GM12874 (cell line): Measurements from ENCODE around the gene ZNF213.

ENCODE experiments used
- CTCF ChIP-seq: IDR thresholded peaks from 2 replicates; pipeline ENCODE4 v1.5.1; 2011; ENCODE audit warnings: low read depth, mild to moderate bottlenecking, control low read depth, low read length, moderate library complexity; ENCODE audit not compliant: insufficient read depth

The ZNF213 gene

GRCh38 chr16:3119286-3119685 lies 15.5 kb upstream of the ZNF213 start:
- no peak for TF ChIP-seq CTCF

- no peak for TF ChIP-seq CTCF
These were observed 15.0 kb upstream of the ZNF213 start for GRCh38 chr16:3119701-3120408.

- TF ChIP-seq CTCF: no peak
These were observed 14.4 kb upstream of the ZNF213 start for GRCh38 chr16:3120435-3120834.

- TF ChIP-seq CTCF: no peak
These were observed 12.9 kb upstream of the ZNF213 start for GRCh38 chr16:3121851-3122467.

- TF ChIP-seq CTCF: no peak
These were observed 11.8 kb upstream of the ZNF213 start for GRCh38 chr16:3122926-3123570.

- peak; percentile 24; the same call in 1 of the 2 replicates for TF ChIP-seq CTCF
These were observed 10.6 kb upstream of the ZNF213 start for GRCh38 chr16:3123986-3124886.

GRCh38 chr16:3127745-3128144 lies 7.1 kb upstream of the ZNF213 start:
- TF ChIP-seq CTCF: no peak
